RWPE2 (cell line): ENCODE data around the gene CLSTN2.

Experiments
- ATAC-seq: fragments of 200-7000 bp; cut with Tn5 transposase; 3 replicates; pipeline ENCODE4 v1.9.1; 2021; ENCODE audit warnings: low read depth
- DNase-seq: peaks from one replicate; pipeline ENCODE4 v3.0.0-alpha.2; 2020; ENCODE audit warnings: low spot score
- H3K27ac ChIP-seq: fragments of 450-650 bp; 2 replicates; pipeline ENCODE4 v1.5.1; 2017; ENCODE audit warnings: mild to moderate bottlenecking; ENCODE audit not compliant: poor library complexity, severe bottlenecking
- H3K27me3 ChIP-seq: fragments of 250-450 bp; sonication (Bioruptor Pico); 2 replicates; pipeline ENCODE4 v1.5.1; 2021; ENCODE audit warnings: mild to moderate bottlenecking, moderate library complexity; ENCODE audit not compliant: insufficient read depth, poor library complexity, severe bottlenecking
- H3K36me3 ChIP-seq: fragments of 250-450 bp; sonication (Bioruptor Pico); 2 replicates; pipeline ENCODE4 v1.5.1; 2020; ENCODE audit warnings: low read depth, mild to moderate bottlenecking, moderate library complexity
- H3K4me1 ChIP-seq: fragments of 250-450 bp; sonication (Bioruptor Pico); 2 replicates; pipeline ENCODE4 v1.5.1; 2021; ENCODE audit warnings: mild to moderate bottlenecking, moderate library complexity; ENCODE audit not compliant: insufficient read depth, poor library complexity, severe bottlenecking
- H3K4me3 ChIP-seq: fragments of 250-450 bp; sonication (Bioruptor Pico); 2 replicates; pipeline ENCODE4 v1.5.1; 2021; ENCODE audit warnings: mild to moderate bottlenecking, moderate library complexity; ENCODE audit not compliant: severe bottlenecking
- H3K9me3 ChIP-seq: fragments of 250-450 bp; sonication (Bioruptor Pico); 2 replicates; pipeline ENCODE4 v1.5.1; 2021; ENCODE audit warnings: mild to moderate bottlenecking, moderate library complexity; ENCODE audit not compliant: severe bottlenecking
- TF ChIP-seq, protein P1 (sequence below): fragments of 450-650 bp; IDR thresholded peaks from one replicate; pipeline ENCODE4 v1.5.1; 2017; ENCODE audit warnings: mild to moderate bottlenecking, moderate library complexity; ENCODE audit not compliant: poor library complexity, severe bottlenecking

The CLSTN2 gene

GRCh38 chr3:140053794-140054193, 118.8 kb downstream of the CLSTN2 start:
- Histone ChIP-seq H3K4me1 (no peaks in the 10 kb centered on the region), H3K36me3 (no peaks in the 10 kb centered on the region), H3K27ac (no peak overlapping the region), H3K4me3 (no peak overlapping the region), H3K27me3 (no peaks in the 10 kb centered on the region), H3K9me3 (no peaks in the 10 kb centered on the region)
- ATAC-seq (no peak), DNase-seq (no peak)
- TF ChIP-seq, protein P1, sequence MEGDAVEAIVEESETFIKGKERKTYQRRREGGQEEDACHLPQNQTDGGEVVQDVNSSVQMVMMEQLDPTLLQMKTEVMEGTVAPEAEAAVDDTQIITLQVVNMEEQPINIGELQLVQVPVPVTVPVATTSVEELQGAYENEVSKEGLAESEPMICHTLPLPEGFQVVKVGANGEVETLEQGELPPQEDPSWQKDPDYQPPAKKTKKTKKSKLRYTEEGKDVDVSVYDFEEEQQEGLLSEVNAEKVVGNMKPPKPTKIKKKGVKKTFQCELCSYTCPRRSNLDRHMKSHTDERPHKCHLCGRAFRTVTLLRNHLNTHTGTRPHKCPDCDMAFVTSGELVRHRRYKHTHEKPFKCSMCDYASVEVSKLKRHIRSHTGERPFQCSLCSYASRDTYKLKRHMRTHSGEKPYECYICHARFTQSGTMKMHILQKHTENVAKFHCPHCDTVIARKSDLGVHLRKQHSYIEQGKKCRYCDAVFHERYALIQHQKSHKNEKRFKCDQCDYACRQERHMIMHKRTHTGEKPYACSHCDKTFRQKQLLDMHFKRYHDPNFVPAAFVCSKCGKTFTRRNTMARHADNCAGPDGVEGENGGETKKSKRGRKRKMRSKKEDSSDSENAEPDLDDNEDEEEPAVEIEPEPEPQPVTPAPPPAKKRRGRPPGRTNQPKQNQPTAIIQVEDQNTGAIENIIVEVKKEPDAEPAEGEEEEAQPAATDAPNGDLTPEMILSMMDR: no peak

- Histone ChIP-seq H3K4me3 (no peak overlapping the region), H3K4me1 (no peaks in the 10 kb centered on the region), H3K36me3 (no peaks in the 10 kb centered on the region), H3K9me3 (no peaks in the 10 kb centered on the region), H3K27ac (no peak overlapping the region), H3K27me3 (no peaks in the 10 kb centered on the region)
- DNase-seq: no peak
- TF ChIP-seq, protein P1: no peak
- ATAC-seq: no peak
Observed at GRCh38 chr3:140055092-140055791, 120.3 kb downstream of the CLSTN2 start.

DNA sequence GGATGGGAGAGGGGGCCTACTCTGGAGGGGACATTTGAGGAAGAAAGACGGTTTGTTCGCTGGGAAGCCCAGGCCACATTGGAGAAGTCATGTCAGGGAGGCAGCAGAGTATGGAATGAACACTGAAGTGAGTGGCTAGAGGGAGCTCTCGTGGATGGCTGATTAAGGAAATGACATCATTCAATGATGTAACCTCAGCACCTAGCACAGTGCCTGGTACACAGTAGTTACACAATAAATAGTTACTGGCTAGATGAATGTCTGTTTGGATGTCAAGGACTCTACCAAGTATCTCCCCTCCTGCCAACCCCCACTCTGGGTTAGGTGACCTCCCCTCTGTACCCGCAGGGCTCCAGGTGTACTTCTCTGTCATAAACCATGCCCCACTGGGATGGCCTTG, 121.1 kb downstream of the CLSTN2 start:
- DNase-seq (no peak), ATAC-seq (no peak)
- H3K4me3 ChIP-seq: no peak overlapping the region
- no peaks in the 10 kb centered on the region for H3K4me1 ChIP-seq
- TF ChIP-seq, protein P1: no peak
- H3K27ac ChIP-seq: no peak overlapping the region
- no peaks in the 10 kb centered on the region for H3K27me3 ChIP-seq
- H3K36me3 ChIP-seq: no peaks in the 10 kb centered on the region
- no peaks in the 10 kb centered on the region for H3K9me3 ChIP-seq

DNA sequence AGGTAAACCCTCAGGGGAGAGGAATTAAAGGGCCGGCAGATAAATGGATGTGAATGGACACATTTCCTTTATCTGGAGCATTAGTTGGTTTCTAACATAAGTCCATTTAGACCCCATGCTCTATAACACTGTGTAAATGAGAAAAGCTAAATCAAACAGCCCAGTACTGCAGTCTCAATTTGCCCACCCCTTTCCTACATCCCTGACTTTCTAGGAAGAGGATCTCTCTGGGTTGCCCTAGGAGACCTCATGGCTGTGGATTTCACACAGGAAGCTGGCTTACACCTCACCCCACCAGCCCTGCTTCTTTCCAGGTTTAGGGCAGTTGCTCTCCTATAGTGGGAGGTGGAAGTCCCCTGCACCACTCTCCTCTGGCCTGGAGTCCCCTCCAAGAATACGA, 126.2 kb downstream of the CLSTN2 start:
- TF ChIP-seq, protein P1: no peak
- no peaks in the 10 kb centered on the region for H3K4me1 ChIP-seq
- ATAC-seq (no peak), DNase-seq (no peak)
- H3K27me3 ChIP-seq: no peaks in the 10 kb centered on the region
- no peaks in the 10 kb centered on the region for H3K36me3 ChIP-seq
- no peak overlapping the region for H3K4me3 ChIP-seq
- no peaks in the 10 kb centered on the region for H3K9me3 ChIP-seq
- H3K27ac ChIP-seq: no peak overlapping the region

DNA sequence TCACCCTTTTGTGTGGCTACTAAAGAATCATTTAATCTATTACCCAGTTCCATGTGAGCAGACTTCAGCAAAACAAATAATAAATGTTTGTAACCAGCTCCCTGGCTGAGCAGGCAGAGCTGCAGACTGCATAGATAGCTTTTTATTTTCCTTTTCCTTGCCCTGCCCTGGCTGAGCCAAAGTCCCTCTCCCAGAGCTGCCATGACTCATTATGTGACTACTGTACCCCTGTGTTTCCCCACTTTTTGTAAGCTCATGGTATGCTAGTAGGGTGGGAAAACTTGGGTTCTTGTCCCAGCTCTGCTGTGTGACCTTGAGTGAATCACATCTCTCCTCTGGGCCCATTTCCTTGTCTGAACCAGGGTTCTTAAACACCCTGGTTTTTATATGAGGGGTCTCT, 127.5 kb downstream of the CLSTN2 start:
- TF ChIP-seq, protein P1: no peak
- H3K27ac ChIP-seq: no peak overlapping the region
- no peaks in the 10 kb centered on the region for H3K9me3 ChIP-seq
- H3K27me3 ChIP-seq: no peaks in the 10 kb centered on the region
- H3K36me3 ChIP-seq: no peaks in the 10 kb centered on the region
- DNase-seq (no peak), ATAC-seq (no peak)
- no peaks in the 10 kb centered on the region for H3K4me1 ChIP-seq
- H3K4me3 ChIP-seq: no peak overlapping the region
